HG03135 (cell line): ENCODE data around the gene SLC28A2.
"Not testable (repeated sequence)": the region's sequence is repeated elsewhere in the genome, so short reads cannot be mapped to it uniquely, and the experiment has no call there.

ENCODE experiments used
- ATAC-seq: cut with Tn5 transposase; IDR thresholded peaks from one replicate; pipeline ENCODE4 v1.9.1; 2021; ENCODE audit warnings: mild to moderate bottlenecking, moderate library complexity; ENCODE audit not compliant: unreplicated experiment

Gene SLC28A2

DNA sequence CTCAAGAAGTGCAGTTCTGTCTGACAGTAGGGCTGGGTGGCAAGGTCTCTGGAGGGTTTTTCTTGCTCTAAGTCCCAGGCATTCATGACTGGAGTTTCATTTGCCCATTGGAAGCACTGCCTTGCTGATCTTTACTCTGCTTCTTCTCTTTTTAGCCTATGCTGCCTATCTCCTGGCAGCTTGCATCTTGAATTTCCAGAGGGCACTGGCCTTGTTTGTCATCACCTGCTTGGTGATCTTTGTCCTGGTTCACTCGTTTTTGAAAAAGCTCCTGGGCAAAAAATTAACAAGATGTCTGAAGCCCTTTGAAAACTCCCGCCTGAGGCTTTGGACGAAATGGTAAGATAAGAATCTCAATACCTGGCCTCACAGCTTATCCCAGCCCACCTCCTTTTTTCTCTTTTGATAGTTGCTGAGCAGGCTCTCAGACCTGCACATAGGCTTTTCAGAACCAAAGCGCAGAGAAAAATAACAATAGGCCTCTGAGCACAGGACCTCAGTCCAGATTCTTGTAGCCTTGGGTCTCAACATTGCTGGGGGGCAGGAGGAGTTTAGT, 10.9 kb downstream of the SLC28A2 start:
- ATAC-seq: no peak

DNA sequence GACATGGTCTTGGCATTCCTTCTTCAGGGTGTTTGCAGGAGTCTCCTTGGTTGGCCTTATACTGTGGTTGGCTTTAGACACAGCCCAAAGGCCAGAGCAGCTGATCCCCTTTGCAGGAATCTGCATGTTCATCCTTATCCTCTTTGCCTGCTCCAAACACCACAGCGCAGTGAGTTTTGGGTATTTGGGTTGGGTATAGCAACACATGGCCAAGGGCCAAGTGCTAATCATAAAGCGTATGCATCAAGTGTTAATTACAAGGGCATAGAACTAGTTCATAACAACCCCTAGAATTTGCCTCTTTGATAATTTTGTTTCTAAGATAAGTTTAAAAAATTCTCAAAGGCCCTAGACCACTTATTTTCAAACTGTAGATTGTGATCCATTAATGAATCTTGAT, 11.8 kb downstream of the SLC28A2 start:
- no peak for ATAC-seq

DNA sequence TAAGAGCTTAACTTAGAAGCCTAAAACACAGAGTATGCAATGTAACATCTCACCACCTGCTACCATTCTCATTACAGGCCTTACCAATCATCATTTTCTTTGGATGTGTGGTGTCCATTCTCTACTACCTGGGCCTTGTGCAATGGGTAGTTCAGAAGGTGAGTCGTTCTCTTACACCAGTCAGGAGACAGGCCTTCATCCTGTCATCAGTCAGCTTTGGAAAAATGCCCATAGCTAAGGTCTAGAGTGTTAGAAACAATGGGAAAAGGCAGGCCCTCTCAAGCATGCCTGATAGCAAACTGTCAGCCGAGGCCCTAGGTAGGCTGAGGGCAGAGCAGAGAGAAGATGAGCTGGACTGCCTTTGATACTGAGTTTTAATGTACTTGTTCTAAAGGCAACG, 13.5 kb downstream of the SLC28A2 start:
- ATAC-seq: no peak

DNA sequence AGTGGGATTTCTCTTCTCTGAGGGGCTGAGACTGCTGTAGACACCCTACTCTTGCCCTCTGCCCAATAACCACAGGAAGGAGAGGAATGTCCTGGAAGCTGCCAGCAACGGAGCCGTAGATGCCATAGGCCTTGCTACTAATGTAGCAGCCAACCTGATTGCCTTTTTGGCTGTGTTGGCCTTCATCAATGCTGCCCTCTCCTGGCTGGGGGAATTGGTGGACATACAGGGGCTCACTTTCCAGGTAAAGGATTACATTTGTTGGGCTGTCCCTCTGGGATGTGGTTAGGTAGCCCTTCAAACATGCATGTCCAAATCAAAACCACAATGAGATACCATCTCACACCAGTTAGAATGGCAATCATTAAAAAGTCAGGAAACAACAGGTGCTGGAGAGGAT, 16.1 kb downstream of the SLC28A2 start:
- no peak for ATAC-seq

DNA sequence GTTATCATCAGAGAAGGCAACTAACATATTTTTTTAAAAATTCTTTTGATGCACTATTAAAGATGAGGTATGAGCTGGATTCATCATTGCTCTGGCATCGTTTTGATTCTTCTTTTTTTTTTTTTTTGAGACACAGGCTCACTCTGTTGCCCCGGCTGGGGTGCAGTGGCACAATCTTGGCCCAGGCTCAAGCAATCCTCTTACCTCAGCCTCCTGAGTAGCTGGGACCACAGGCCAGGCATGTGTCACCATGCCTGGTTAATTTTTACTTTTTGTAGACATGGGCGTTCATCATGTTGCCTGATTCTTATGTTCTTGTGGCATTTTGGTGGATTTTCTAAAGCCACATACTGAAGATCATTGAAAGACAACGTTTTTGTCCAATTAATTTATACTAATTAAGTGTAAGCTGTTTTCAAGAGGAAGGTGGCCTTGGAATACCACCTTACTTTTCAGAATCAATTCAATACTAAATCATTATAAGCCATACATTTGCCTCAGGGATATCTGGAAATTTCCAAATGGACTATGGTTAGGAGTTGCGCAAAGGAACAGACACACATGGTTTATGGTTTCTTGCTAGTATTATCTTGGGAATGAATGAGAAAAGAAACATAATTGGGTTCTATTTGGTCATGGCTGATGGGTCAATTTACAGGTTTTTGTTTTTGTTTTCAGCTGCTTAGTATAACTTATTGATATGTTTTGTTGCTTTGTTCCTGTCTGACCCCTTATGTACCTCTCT, 22.8 kb downstream of the SLC28A2 start:
- no peak for ATAC-seq

DNA sequence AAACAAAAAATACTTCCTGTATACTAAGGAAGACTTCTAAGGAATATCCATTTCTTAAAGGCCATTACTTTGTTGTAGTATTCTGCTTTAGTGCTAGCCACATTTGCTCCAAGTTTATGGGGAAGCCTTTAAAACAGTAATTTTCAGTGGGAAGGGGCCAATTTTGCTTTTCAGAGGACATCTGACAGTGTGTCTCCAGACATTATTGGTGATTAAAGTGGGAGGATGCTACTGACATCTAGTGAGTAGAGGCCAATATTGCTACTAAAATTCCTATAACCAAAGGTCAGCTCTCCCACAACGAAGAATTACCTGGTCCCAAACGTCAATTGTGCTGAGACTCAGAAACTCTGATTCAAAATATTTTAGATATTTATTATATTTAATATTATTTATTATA, 24.8 kb downstream of the SLC28A2 start:
- ATAC-seq: no peak

DNA sequence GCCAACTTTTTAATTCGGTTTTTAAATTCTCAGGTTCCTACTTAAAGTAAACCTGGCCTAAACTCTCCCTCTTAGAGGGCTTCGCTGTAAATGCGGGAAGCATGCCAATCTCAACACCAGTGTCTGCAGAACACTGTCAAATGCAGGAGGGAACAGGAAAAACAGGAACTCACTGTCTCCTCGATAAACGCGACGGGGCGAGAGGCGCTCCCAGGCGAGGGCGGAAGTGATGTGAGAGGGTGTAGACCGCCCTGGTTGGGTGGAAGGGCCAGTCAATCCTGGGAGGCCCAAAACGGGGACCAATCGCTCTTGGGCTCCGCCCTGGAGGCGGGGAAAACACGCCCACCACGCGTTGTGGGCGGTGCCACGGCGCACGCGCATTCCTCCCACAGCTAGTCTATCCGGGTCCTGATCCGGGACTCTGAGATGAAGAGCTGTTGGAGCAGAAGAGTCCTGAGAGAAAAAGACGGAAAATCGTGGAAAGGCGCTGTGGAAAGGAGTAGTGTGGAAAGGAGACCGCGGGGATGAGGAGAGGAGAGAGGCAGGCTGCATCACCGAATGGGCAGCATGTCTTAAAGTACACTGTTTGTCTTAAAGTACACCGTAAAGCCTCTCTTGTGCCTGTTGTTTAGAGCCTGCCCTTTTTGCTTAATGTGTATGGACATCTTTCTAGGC, 27.1 kb downstream of the SLC28A2 start:
- ATAC-seq: peak; percentile 100

DNA sequence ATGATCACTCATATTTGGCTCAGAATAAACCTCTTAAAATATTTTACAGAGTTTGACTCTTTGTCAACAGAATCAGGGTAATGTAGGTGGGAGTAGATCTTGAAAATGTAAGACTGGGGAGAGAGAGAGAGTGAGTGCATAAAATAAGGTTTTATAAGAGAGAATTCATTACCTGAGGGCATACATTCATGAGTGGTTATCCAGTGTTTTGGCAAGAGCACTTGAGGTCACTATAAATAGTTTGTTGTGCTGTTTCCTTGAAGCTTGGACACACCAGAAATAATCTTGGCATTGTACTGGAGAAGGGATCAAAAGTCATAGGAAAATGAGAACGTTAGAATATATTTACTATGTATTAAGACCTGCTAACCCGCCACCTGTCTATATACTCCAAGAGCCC, 33.4 kb downstream of the SLC28A2 start:
- no peak for ATAC-seq

DNA sequence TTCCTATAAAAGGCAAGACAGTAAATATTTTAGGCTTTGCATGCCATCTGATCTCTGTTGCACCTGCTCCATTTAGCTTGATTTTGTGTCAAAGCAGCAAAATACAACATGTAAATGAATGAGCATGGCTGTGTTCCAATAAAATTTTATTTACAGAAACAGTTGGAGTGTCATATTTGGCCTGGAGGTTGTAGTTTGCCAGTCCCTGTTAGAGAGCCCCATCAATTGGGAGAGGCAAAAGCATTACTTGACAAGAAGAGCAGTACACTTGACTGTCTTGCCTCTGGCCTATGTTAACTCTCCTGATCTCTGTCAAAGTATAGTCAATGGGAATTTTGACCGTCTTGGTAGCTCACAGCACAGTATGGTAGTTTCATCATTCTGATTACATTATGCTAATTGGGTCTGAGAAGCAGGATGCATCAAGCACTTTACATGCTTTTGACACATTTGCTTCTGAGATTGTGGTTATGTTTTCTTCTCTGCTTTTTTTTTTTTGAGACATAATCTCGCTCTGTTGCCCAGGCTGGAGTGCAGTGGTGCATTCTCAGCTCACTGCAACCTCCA, 35.4 kb downstream of the SLC28A2 start:
- ATAC-seq: no peak

DNA sequence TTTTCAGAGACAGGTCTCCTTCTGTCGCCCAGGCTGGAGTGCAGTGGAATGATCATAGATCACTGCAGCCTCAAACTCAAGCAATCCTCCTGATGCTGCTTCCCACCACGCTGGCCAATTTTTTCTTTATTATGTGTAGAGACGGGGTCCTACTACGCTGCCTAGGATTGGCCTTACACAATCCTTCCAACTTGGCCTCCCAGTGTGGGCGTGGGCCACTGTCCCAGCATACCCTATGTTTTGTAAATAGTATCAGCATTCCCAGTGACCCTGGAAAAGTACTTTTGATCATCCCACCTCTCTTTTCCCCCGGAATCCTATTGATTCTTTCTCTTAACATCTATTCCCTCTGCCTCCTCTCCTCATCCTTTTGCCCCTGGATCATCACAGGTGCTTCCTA, 36.9 kb downstream of the SLC28A2 start:
- no peak for ATAC-seq

DNA sequence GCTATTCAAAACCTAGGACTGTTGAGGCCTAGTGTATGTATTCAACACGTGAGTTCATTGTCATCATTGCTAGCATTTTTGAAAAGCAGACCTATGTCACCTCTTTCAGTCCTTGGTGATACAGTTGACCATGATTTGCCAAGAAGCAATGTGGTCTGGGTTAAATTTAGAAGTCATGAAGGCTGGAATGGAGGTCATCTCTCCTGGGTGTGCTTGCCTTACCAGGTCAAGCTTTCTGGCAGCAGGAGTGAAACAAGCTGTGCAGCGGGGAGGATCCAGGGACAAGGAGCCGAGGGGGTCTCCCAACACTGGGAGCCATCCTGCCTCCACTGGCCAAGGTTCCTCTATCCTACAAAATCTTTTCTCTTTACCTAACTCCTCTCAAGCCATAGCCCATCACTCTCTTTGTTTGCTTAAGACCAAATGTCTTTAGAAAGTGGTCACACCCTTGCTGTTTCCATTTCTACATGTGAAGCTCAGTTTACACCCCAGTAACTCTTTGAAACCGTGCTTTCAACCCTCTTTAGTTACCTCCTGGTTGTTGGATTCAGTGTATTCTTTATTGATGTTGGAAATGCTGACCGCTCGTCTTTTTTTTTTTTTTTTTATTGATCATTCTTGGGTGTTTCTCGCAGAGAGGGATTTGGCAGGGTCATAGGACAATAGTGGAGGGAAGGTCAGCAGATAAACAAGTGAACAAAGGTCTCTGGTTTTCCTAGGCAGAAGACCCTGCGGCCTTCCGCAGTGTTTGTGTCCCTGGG, 40.0 kb downstream of the SLC28A2 start:
- ATAC-seq: no peak

DNA sequence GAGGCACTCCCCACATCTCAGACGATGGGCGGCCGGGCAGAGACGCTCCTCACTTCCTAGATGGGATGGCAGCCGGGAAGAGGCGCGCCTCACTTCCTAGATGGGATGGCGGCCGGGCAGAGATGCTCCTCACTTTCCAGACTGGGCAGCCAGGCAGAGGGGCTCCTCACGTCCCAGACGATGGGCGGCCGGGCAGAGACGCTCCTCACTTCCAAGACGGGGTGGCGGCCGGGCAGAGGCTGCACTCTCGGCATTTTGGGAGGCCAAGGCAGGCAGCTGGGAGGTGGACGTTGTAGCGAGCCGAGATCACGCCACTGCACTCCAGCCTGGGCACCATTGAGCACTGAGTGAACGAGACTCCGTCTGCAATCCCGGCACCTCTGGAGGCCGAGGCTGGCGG, 41.3 kb downstream of the SLC28A2 start:
- not testable (repeated sequence) for ATAC-seq

DNA sequence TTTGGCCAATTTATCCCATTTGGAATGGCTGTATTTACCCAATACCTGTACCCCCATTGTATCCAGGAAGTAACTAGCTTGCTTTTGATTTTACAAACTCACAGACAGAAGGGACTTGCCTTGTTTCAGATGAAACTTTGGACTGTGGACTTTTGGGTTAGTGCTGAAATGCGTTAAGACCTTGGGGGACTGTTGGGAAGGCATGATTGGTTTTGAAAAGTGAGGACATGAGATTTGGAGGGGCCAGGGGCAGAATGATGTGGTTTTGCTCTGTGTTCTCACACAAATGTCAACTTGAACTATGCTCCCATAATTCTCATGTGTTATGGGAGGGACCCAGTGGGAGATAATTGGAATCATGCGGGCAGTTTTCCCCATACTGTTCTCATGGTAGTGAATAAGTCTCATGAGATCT, 46.9 kb downstream of the SLC28A2 start:
- ATAC-seq: not testable (repeated sequence)

DNA sequence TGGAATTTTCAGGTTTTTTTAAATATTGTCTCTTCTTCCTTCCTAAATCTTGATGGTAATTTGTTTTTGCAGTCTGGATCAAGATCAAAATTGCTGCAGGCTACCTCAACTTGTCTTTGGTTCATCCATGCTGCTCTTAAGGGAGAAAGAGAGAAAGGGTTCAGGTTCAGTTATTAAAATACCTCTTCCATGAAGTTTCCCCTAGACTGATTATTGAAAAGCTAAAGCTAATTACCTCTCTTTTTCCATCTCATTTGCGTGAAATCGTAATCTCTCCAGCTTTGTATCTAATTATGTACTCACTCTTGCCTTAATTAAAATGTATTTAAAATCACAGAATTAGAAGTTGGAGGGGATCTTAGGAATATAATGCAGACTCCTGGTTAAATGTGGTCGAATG, 52.7 kb downstream of the SLC28A2 start:
- no peak for ATAC-seq

DNA sequence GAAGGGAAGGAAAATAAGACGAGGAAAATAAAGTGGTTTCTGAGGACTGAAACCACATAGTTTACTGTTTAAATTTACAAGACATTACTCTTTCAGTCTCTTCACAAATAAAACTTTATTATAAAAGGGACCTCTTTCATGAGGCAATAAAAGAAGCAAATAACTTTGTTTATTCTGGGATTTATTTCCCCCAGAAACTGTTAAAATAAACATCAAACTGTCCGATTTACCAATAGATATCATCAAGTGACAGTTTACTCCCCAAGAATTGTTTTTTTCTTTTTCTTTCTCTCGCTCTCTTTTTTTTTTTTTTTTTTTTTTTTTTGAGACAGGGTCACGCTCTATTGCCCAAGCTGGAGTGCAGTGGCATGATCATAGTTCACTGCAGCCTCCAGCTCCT, 54.1 kb downstream of the SLC28A2 start:
- ATAC-seq: no peak

DNA sequence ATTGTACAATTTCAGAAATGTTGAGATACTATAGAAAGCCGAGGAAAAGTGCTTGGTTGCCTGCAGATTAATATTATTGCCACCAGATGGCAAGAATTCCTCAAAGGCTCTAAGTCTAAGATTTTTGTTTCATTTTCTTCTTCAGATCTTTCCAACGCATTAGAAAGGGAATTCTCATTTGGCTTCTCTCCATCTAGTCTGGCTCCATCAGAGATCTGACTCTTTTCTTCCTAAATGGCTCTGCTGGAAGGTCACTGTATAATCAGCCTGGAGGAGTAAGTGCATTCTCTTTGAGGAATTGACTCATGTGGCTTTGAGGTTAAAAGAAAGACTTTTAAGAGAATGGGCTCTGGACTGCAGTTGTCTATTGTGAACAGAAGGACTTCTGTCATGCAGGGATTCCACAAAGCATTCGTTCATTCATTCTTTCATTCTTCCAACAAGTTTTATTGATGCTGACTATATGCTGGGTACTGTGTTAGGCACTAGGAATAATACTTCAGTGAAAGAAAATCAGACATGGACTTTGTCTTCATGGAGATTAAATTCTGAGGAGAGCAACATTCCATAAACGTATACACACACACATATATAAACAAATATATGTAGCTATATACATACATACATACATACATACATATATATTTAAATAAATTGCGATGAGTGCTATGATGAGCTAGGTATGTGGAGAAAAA, 55.3 kb downstream of the SLC28A2 start:
- no peak for ATAC-seq

DNA sequence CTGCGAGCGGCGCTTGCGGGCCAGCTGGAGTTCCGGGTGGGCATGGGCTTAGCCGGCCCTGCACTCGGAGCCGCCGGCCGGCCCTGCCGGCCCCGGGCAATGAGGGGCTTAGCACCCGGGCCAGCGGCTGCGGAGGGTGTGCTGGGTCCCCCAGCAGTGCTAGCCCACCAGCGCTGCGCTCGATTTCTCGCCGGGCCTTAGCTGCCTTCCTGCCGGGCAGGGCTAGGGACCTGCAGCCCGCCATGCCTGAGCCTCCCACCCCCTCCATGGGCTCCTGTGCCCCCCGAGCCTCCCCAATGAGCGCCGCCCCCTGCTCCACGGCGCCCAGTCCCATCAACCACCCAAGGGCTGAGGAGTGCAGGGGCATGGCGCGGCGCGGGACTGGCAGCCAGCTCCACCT, 62.1 kb downstream of the SLC28A2 start:
- ATAC-seq: not testable (repeated sequence)

DNA sequence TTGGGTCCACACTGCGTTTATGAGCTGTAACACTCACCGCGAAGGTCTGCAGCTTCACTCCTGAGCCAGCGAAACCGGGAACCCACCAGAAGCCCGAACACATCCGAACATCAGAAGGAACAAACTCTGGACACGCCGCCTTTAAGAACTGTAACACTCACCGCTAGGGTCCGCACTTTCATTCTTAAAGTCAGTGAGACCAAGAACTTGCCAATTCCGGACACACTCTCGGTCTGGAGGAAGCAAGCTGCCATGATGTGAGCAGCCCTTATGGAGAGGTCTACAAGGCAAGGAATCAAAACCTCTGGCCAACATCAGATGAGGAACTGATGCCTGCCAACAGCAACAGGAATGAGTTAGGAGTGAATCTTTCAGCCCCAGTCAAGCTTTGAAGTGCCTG, 62.9 kb downstream of the SLC28A2 start:
- no peak for ATAC-seq

DNA sequence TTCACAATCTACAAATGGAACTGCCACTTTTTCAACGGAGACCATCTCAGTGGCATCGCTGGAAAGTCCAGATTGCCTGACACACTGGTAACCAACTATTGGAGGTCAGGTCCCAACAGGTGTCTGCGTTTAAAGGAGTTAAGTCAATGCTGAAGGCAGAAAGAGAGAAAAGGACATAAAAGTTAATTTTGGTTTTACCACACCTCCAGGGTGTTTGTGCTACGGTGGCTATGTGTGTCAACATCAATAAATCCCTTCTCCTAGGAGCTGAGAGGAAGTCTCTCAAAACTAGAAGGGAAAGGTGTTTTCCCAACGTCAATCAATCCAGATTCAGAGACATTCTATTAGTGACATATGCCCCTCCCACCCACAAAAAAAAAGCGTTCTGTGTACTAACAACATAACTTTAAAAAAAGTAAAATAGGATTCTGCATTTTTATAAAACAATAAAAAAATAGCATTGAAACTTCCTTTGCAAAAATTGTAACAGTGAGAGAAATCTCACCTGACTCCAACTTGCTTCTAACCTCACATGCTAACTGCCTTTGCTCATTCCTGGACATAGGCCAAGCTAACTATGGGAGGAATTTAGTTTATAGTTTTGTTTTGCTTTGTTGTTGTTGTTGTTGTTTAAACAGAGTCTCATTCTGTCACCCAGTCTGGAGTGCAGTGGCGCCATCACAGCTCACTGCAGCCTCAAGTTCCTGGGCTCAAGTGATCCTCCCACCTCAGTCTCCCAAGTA, 67.6 kb downstream of the SLC28A2 start:
- no peak for ATAC-seq

DNA sequence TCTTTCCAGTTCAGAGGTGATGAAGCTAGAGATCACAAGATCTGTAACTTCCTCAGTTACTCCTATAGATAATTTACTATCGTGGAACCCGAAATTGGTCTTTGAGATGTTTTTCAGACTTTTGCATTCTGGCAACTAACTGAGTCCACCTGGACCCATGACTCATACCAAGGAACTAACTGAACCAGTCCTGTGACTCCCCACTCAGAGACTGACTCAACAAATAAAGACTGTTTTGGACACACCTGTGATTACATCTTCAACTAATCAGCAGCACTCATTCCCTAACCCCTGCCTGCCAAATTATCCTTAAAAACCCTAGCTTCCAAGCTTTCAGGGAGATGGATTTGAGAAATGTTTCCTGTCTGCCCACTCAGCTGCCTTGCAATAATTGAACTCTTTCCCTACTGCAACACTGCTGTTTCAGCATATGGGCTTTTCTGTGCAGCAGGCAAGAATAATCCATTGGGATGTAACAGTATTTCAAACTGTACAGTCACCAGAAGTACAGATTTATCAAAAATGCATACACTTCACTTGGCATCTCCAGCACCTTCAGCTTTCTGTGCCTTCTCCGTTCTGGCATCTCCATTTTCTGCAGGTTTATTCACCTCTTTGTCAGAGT, 68.7 kb downstream of the SLC28A2 start:
- ATAC-seq: no peak
